ENCODE data around the gene PXK.

GRCh38 chr3:58349792-58350626 lies 17.3 kb downstream of the PXK start:
- no peak for TF ChIP-seq POLR2A (IDR thresholded peaks at IDR 0.05; ENCODE audit: low read length)
- no peak for TF ChIP-seq GATA1 (IDR thresholded peaks at IDR 0.05; ENCODE audit: low read depth, low read length)

All from erythroblast (primary cell).